SK-N-SH (cell line): Measurements from ENCODE around the gene PRRG3.

Experiments
- JUND ChIP-seq: IDR thresholded peaks from 2 replicates; pipeline ENCODE4 v1.4.0; 2012
- POLR2AphosphoS5 ChIP-seq: IDR thresholded peaks from 2 replicates; pipeline ENCODE4 v1.6.1; 2012; ENCODE audit warnings: low read depth, low read length
- TAF1 ChIP-seq: IDR thresholded peaks from 2 replicates; pipeline ENCODE4 v1.6.1; 2012; ENCODE audit warnings: low read depth, mild to moderate bottlenecking, low read length, moderate library complexity, borderline replicate concordance
- TF ChIP-seq, protein P1 (sequence below): fragments of 200-600 bp; sonication (generic); IDR thresholded peaks from 2 replicates; pipeline ENCODE4 v1.6.1; 2017; ENCODE audit warnings: antibody characterized with exemption, mild to moderate bottlenecking, moderate library complexity

DNA sequence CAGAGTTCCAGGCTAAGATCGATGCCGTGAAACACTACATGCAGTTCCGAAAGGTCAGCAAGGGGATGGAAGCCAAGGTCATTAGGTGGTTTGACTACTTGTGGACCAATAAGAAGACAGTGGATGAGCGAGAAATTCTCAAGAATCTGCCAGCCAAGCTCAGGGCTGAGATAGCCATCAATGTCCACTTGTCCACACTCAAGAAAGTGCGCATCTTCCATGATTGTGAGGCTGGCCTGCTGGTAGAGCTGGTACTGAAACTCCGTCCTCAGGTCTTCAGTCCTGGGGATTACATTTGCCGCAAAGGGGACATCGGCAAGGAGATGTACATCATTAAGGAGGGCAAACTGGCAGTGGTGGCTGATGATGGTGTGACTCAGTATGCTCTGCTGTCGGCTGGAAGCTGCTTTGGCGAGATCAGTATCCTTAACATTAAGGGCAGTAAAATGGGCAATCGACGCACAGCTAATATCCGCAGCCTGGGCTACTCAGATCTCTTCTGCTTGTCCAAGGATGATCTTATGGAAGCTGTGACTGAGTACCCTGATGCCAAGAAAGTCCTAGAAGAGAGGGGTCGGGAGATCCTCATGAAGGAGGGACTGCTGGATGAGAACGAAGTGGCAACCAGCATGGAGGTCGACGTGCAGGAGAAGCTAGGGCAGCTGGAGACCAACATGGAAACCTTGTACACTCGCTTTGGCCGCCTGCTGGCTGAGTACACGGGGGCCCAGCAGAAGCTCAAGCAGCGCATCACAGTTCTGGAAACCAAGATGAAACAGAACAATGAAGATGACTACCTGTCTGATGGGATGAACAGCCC, 48.6 kb downstream of the PRRG3 start:
- TF ChIP-seq JUND (no peak), POLR2AphosphoS5 (no peak), TAF1 (no peak)
- TF ChIP-seq, protein P1, sequence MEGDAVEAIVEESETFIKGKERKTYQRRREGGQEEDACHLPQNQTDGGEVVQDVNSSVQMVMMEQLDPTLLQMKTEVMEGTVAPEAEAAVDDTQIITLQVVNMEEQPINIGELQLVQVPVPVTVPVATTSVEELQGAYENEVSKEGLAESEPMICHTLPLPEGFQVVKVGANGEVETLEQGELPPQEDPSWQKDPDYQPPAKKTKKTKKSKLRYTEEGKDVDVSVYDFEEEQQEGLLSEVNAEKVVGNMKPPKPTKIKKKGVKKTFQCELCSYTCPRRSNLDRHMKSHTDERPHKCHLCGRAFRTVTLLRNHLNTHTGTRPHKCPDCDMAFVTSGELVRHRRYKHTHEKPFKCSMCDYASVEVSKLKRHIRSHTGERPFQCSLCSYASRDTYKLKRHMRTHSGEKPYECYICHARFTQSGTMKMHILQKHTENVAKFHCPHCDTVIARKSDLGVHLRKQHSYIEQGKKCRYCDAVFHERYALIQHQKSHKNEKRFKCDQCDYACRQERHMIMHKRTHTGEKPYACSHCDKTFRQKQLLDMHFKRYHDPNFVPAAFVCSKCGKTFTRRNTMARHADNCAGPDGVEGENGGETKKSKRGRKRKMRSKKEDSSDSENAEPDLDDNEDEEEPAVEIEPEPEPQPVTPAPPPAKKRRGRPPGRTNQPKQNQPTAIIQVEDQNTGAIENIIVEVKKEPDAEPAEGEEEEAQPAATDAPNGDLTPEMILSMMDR: no peak
